Fibroblast of lung (primary cell): ENCODE data around the gene HINT2. TPM values are rescaled to one million over a fixed set of nuclear protein-coding genes. Genes with fewer than 3 reads are reported as not detected.

Experiments used
- DNase-seq, 2 donors: peaks; one replicate each; pipeline versions ENCODE4 v3.0.0 to v3.0.0-alpha.2; 2010; ENCODE audit warnings: low read depth in 2 of 2
- H2AFZ ChIP-seq: 2 replicates; pipeline ENCODE4 v1.5.1; 2012; ENCODE audit warnings: low read length, control low read depth, inconsistent platforms
- H3K27ac ChIP-seq: 2 replicates; pipeline ENCODE4 v1.5.1; 2011; ENCODE audit warnings: low read length, control low read depth; ENCODE audit not compliant: insufficient read depth
- H3K27me3 ChIP-seq: 2 replicates; pipeline ENCODE4 v1.5.1; 2011; ENCODE audit warnings: mild to moderate bottlenecking, low read length; ENCODE audit not compliant: control insufficient read depth, insufficient read depth
- H3K36me3 ChIP-seq: 2 replicates; pipeline ENCODE4 v1.5.1; 2011; ENCODE audit warnings: low read length; ENCODE audit not compliant: control insufficient read depth, insufficient read depth
- H3K4me1 ChIP-seq: 2 replicates; pipeline ENCODE4 v1.5.1; 2011; ENCODE audit warnings: low read length; ENCODE audit not compliant: control insufficient read depth, insufficient read depth; ENCODE audit errors: extremely low read depth
- H3K4me2 ChIP-seq: 2 replicates; pipeline ENCODE4 v1.5.1; 2011; ENCODE audit warnings: low read length, control low read depth; ENCODE audit not compliant: insufficient read depth; ENCODE audit errors: extremely low read depth
- H3K4me3 ChIP-seq, 4 experiments: fragments of 200-600 bp in 1 of 4; sonication (generic) in 1 of 4; replicated peaks in 1 of 4; 2 replicates each; pipeline ENCODE4 v1.5.1; 2011 to 2016; ENCODE audit warnings: low read length in 4 of 4, low read depth in 3 of 4, mild to moderate bottlenecking in 3 of 4, control low read depth in 2 of 4, inconsistent platforms in 1 of 4, mixed read lengths in 1 of 4; ENCODE audit not compliant: insufficient read depth in 1 of 4; ENCODE audit errors: control extremely low read depth in 1 of 4
- H3K79me2 ChIP-seq: 2 replicates; pipeline ENCODE4 v1.5.1; 2012; ENCODE audit warnings: mild to moderate bottlenecking, low read length, inconsistent platforms; ENCODE audit not compliant: control insufficient read depth, insufficient read depth
- H3K9ac ChIP-seq: 2 replicates; pipeline ENCODE4 v1.5.1; 2011; ENCODE audit warnings: mild to moderate bottlenecking, low read length, control low read depth; ENCODE audit not compliant: insufficient read depth
- H3K9me3 ChIP-seq: 2 replicates; pipeline ENCODE4 v1.5.1; 2012; ENCODE audit warnings: low read depth, low read length; ENCODE audit not compliant: control insufficient read depth, insufficient read depth
- H4K20me1 ChIP-seq: 2 replicates; pipeline ENCODE4 v1.5.1; 2011; ENCODE audit warnings: low read length; ENCODE audit not compliant: control insufficient read depth, insufficient read depth; ENCODE audit errors: extremely low read depth
- EZH2 ChIP-seq: IDR thresholded peaks from 2 replicates; pipeline ENCODE4 v1.5.1; 2012; ENCODE audit warnings: low read length, control low read depth, mild to moderate bottlenecking; ENCODE audit errors: missing control alignments
- polyA plus RNA-seq, 2 donors: library from polyadenylated mRNA; depleted of rRNA in 1 of 2; stranded (reverse) in 1 of 2; unstranded in 1 of 2; fragments of >200 nt; gene quantifications; 2 replicates each; pipeline ENCODE4 v1.2.1, GENCODE V29; 2011 to 2012; ENCODE audit warnings: missing spikeins in 1 of 2
- total RNA-seq: library from RNA; depleted of rRNA; stranded (reverse); fragments of >200 nt; gene quantifications from 2 replicates; pipeline ENCODE4 v1.2.1, GENCODE V29; 2014
- TF ChIP-seq, protein P1 (sequence below), 2 donors: IDR thresholded peaks in 1 of 2; conservative IDR thresholded peaks in 1 of 2; 1 replicate in 1 of 2; 2 replicates in 1 of 2; pipeline ENCODE4 v1.5.1; 2011 to 2012; ENCODE audit warnings: low read length in 2 of 2, control low read depth in 1 of 2, inconsistent platforms in 1 of 2, low read depth in 1 of 2, mild to moderate bottlenecking in 1 of 2

Gene HINT2
- total and polyA plus RNA-seq, 2 donors (not counting 1 experiment from before 2014, with no cell fraction given): 13.1 to 34.2 TPM

DNA sequence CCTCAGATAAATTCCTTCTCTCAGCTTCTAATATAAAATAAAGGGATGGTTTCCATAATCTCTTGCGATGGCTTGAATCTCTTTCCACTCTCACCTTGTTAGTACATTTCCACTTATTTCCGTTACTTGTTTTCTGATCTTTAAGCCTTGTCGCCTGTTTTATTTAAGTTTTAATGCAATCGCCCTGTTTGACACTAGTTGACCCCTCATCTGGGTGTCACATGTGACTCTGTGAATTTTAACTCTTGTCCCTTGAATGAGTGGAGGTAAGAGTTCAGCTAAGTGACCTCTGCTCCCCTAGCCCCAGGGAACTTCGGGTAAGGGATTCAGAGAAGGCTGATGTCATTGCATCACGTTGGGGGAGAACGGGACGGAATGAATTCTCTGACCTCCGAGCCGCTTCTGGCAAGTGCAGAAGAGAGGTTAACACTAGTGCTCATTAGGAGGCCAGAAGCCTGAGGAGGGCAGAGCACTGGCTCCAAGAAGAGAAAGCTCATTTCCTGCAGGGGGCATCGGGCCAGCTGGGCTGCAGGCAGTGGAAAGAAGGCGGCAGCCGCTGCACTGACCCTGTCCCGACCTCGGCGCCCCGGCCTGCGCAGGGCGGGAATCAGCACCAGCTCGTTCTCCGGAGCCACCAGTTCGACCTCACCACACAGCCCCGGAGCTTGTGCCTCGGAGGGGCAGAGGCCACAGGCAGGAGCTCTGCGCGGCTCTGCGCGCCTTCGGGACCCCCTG lies 569 bp downstream of the HINT2 start:
- peak; percentile 41 to 64 for DNase-seq
- Histone ChIP-seq H4K20me1 (no peaks in the 10 kb centered on the region), H3K36me3 (no peaks in the 10 kb centered on the region), H3K9me3 (no peaks in the 10 kb centered on the region), H3K27me3 (peaks cover 2% of the 10 kb centered on the region), H3K9ac (peak overlapping the region; percentile 80), H3K4me3 (peak overlapping the region; percentile 62 to 90 (median 81)), H3K4me1 (peaks cover 12% of the 10 kb centered on the region), H3K4me2 (peak overlapping the region; percentile 90), H3K27ac (peak overlapping the region; percentile 83), H2AFZ (peak overlapping the region; percentile 67), H3K79me2 (no peaks in the 10 kb centered on the region)
- TF ChIP-seq, protein P1, sequence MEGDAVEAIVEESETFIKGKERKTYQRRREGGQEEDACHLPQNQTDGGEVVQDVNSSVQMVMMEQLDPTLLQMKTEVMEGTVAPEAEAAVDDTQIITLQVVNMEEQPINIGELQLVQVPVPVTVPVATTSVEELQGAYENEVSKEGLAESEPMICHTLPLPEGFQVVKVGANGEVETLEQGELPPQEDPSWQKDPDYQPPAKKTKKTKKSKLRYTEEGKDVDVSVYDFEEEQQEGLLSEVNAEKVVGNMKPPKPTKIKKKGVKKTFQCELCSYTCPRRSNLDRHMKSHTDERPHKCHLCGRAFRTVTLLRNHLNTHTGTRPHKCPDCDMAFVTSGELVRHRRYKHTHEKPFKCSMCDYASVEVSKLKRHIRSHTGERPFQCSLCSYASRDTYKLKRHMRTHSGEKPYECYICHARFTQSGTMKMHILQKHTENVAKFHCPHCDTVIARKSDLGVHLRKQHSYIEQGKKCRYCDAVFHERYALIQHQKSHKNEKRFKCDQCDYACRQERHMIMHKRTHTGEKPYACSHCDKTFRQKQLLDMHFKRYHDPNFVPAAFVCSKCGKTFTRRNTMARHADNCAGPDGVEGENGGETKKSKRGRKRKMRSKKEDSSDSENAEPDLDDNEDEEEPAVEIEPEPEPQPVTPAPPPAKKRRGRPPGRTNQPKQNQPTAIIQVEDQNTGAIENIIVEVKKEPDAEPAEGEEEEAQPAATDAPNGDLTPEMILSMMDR (conservative IDR thresholded peaks at IDR 0.05 in 1 of 2, IDR thresholded peaks at IDR 0.05 in 1 of 2; ENCODE audit: low read depth in 1 of 2, low read length in 2 of 2): peak in 1 of 2 donors; percentile 40
- TF ChIP-seq EZH2: no peak

DNA sequence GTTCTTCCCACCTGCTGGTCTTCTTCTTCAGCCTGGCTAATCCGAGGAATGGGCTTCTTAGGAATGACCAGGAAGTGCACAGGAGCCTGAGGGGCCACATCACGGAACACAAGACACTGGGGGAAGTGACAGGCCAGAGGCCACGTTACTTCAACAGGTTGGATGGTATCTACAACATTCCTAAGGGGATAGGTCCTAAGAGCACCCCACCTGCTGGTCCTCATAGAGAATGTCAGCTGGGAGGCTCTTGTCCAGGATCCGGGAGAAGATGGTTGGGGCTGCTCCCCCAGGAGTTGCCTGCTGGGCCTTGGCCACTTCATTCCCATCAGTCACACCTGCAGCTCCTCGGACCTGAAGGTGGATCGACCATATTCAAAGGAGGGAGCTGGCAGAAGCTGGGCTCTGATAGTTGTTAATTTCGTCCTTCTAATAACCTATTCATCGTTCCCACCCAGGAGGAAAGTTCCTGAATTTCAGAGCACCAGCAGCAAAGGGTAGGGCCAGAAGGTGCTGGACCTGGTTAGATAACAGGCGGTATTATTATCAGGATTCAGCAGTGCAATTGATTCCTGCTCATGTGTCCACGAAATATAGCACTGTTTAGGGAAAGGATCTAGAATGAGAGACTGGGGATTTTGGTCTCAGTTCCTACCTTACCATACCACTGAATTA lies 1.3 kb downstream of the HINT2 start:
- Histone ChIP-seq H2AFZ (no peak overlapping the region), H3K4me3 (peak overlapping the region in 2 of 4 experiments; percentile 62 to 86), H3K36me3 (no peaks in the 10 kb centered on the region), H3K9ac (no peak overlapping the region), H3K27ac (peak overlapping the region; percentile 9), H4K20me1 (no peaks in the 10 kb centered on the region), H3K4me1 (peaks cover 12% of the 10 kb centered on the region), H3K9me3 (no peaks in the 10 kb centered on the region), H3K27me3 (peaks cover 2% of the 10 kb centered on the region), H3K79me2 (no peaks in the 10 kb centered on the region), H3K4me2 (peak overlapping the region; percentile 90)
- no peak for TF ChIP-seq EZH2
- TF ChIP-seq, protein P1 (conservative IDR thresholded peaks at IDR 0.05 in 1 of 2, IDR thresholded peaks at IDR 0.05 in 1 of 2; ENCODE audit: low read depth in 1 of 2, low read length in 2 of 2): peak in 1 of 2 donors; percentile 31
- DNase-seq: peak in 1 of 2 donors; percentile 38

DNA sequence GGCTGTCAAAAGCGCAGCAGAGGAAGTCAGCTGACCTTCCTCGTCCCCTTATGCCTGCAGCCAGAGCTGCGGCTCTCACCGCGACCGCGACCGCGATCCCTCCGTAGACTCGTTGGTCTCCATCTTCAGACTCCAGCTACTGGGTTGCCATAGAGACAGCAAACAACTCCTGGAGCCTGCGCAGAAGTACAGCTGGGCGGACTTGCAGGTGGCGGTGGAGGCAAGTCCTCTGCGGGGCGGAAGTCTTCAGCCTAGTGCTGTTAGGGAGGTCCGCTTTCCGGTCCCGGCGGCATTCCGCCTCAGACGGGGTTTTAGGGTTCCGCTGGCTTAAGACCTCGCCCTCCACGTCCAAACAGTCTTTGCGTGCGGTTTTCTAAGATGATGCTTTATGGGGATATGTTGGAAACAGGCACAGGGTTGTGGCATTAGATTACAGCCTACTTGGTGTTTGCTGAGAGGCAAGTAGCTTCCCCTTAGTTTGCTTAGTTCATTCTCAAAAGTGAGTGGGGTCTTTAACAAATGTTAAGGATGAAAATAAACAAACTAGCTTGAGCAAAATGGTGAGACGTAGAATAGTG lies 2.7 kb downstream of the HINT2 start, which contains the start of gene SPAG8:
Gene SPAG8, minus strand, starts transcription at position 238 of the 578 bp plus-strand sequence. Its CDS starts 115 bp downstream, at position 123.
- Histone ChIP-seq H3K36me3 (no peaks in the 10 kb centered on the region), H3K9ac (peak within 1 kb of the TSS; percentile 11), H3K4me3 (peak within 1 kb of the TSS; percentile 22 to 70 (median 48)), H3K27me3 (peaks cover 1% of the 10 kb centered on the region), H3K4me1 (peaks cover 12% of the 10 kb centered on the region), H3K79me2 (no peaks in the 10 kb centered on the region), H3K27ac (peak within 1 kb of the TSS; percentile 45), H3K9me3 (no peaks in the 10 kb centered on the region), H2AFZ (peak within 1 kb of the TSS; percentile 90), H4K20me1 (no peaks in the 10 kb centered on the region), H3K4me2 (peak within 1 kb of the TSS; percentile 73)
- DNase-seq: peak; percentile 97
- TF ChIP-seq, protein P1 (conservative IDR thresholded peaks at IDR 0.05 in 1 of 2, IDR thresholded peaks at IDR 0.05 in 1 of 2; ENCODE audit: low read depth in 1 of 2, low read length in 2 of 2): no peak
- TF ChIP-seq EZH2: no peak
